CD8-positive, alpha-beta memory T cell (primary cell): ENCODE data around the gene CHRM5. TPM values are rescaled to one million over a fixed set of nuclear protein-coding genes. Genes with fewer than 3 reads are reported as not detected.
"Not testable (repeated sequence)": the region's sequence is repeated elsewhere in the genome, so short reads cannot be mapped to it uniquely, and the experiment has no call there.

Experiments
- CTCF ChIA-PET: fragments of 350-600 bp; sonication (Branson Sonifier 250); formaldehyde crosslinking; loops from one replicate; lab custom pipeline; 2021; ENCODE audit warnings: antibody characterized with exemption; lab: Charles Lee
- POLR2A ChIA-PET: fragments of 350-600 bp; sonication (Branson Sonifier 250); formaldehyde crosslinking; loops from one replicate; lab custom pipeline; 2021; ENCODE audit warnings: antibody characterized with exemption; lab: Charles Lee
- DNase-seq, 5 donors: peaks; one replicate each; pipeline versions ENCODE4 v3.0.0 to v3.0.0-alpha.2; 2020 to 2022; ENCODE audit warnings: mixed read lengths in 1 of 5
- H3K27ac ChIP-seq: one replicate; pipeline ENCODE4 v1.7.0; 2013; ENCODE audit warnings: low read depth, mild to moderate bottlenecking, low read length, moderate library complexity
- H3K27me3 ChIP-seq: 2 replicates; pipeline ENCODE4 v1.7.0; 2013; ENCODE audit warnings: low read length, mild to moderate bottlenecking; ENCODE audit not compliant: insufficient read depth, poor library complexity, severe bottlenecking
- H3K36me3 ChIP-seq: 2 replicates; pipeline ENCODE4 v1.7.0; 2013; ENCODE audit warnings: mild to moderate bottlenecking, low read length, moderate library complexity; ENCODE audit not compliant: insufficient read depth
- H3K4me1 ChIP-seq: 2 replicates; pipeline ENCODE4 v1.7.0; 2013; ENCODE audit warnings: mild to moderate bottlenecking, low read length, moderate library complexity; ENCODE audit not compliant: insufficient read depth
- H3K4me3 ChIP-seq: 2 replicates; pipeline ENCODE4 v1.7.0; 2013; ENCODE audit warnings: mild to moderate bottlenecking, low read length
- H3K9me3 ChIP-seq: 2 replicates; pipeline ENCODE4 v1.7.0; 2013; ENCODE audit warnings: mild to moderate bottlenecking, low read length
- H3K27ac Mint-ChIP-seq, 8 donors: one replicate each; pipeline ENCODE4 v1.8.0; 2020 to 2021; ENCODE audit warnings: mixed read lengths in 8 of 8, mild to moderate bottlenecking in 6 of 8, inconsistent platforms in 3 of 8, moderate library complexity in 3 of 8
- H3K27me3 Mint-ChIP-seq, 2 donors: one replicate each; pipeline ENCODE4 v1.8.0; 2020 to 2021; ENCODE audit warnings: mixed read lengths in 2 of 2, mild to moderate bottlenecking in 1 of 2, moderate library complexity in 1 of 2
- H3K36me3 Mint-ChIP-seq, 3 donors: one replicate each; pipeline ENCODE4 v1.8.0; 2020 to 2021; ENCODE audit warnings: mixed read lengths in 3 of 3, inconsistent platforms in 1 of 3, mild to moderate bottlenecking in 1 of 3
- H3K4me1 Mint-ChIP-seq, 3 donors: one replicate each; pipeline ENCODE4 v1.8.0; 2020 to 2021; ENCODE audit warnings: mixed read lengths in 3 of 3, inconsistent platforms in 1 of 3, mild to moderate bottlenecking in 1 of 3
- H3K4me3 Mint-ChIP-seq, 7 donors: one replicate each; pipeline ENCODE4 v1.8.0; 2020 to 2021; ENCODE audit warnings: mixed read lengths in 7 of 7, mild to moderate bottlenecking in 6 of 7, moderate library complexity in 4 of 7, inconsistent platforms in 2 of 7
- H3K9me3 Mint-ChIP-seq, 5 donors: one replicate each; pipeline ENCODE4 v1.8.0; 2020 to 2022; ENCODE audit warnings: mixed read lengths in 5 of 5, mild to moderate bottlenecking in 3 of 5, moderate library complexity in 2 of 5, inconsistent platforms in 1 of 5
- polyA plus RNA-seq: library from polyadenylated mRNA; unstranded; fragments of 300-500 nt; fragmentation: Illumina TruSeq; gene quantifications from one replicate; pipeline ENCODE4 v1.2.3, GENCODE V29; 2021
- total RNA-seq, 2 experiments: library from RNA; stranded (reverse); gene quantifications; one replicate each; pipeline ENCODE4 v1.2.3, GENCODE V29; 2021

Gene CHRM5
- total and polyA plus RNA-seq, 3 experiments from 2014 or later = not detected

DNA sequence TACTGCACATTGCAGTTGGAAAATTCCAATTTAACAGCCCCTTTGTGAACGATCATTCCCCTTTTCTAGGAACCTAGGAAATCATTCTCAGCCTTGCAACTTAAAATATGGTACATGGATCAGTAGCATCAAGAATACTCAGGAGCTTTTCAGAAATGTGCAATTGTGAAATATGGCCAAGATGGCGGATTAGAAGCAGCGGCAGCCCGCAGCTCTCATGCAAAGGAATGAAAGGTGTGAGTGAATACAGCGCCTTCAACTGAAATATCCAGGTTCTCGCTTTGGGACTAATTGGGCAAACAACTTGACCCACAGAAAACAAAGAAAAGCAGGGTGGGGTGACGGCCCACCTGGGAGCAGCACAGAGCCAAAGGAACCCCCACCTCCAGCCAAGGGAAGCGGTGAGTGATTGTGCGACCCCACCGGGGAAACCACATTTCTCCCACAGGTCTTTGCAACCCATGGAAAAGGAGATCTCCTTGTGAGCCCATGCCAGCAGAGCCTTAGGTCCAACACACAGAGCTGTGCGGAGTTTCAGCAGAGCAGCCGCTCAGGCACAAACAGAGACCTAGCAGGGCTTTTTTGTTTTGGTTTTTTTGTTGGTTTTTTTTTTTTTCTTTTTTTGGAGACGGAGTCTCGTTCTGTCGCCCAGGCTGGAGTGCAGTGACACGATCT is 78.3 kb downstream of the CHRM5 start:
- Mint-ChIP-seq H3K27me3 (peaks cover 4 to 11% of the 10 kb centered on the region in 2 donors), H3K4me3 (no peak overlapping the region), H3K4me1 (no peaks in the 10 kb centered on the region), H3K9me3 (peaks cover 18 to 26% (median 25%) of the 10 kb centered on the region in 5 donors), H3K27ac (no peak overlapping the region), H3K36me3 (peaks cover 13 to 27% (median 14%) of the 10 kb centered on the region in 3 donors)
- H3K9me3 ChIP-seq = no peaks in the 10 kb centered on the region
- ChIA-PET POLR2A (no interaction called here), CTCF (no interaction called here)
- H3K4me1 ChIP-seq = no peaks in the 10 kb centered on the region
- DNase-seq = no peak
- no peaks in the 10 kb centered on the region for H3K27me3 ChIP-seq
- no peak overlapping the region for H3K27ac ChIP-seq
- no peak overlapping the region for H3K4me3 ChIP-seq
- no peaks in the 10 kb centered on the region for H3K36me3 ChIP-seq

DNA sequence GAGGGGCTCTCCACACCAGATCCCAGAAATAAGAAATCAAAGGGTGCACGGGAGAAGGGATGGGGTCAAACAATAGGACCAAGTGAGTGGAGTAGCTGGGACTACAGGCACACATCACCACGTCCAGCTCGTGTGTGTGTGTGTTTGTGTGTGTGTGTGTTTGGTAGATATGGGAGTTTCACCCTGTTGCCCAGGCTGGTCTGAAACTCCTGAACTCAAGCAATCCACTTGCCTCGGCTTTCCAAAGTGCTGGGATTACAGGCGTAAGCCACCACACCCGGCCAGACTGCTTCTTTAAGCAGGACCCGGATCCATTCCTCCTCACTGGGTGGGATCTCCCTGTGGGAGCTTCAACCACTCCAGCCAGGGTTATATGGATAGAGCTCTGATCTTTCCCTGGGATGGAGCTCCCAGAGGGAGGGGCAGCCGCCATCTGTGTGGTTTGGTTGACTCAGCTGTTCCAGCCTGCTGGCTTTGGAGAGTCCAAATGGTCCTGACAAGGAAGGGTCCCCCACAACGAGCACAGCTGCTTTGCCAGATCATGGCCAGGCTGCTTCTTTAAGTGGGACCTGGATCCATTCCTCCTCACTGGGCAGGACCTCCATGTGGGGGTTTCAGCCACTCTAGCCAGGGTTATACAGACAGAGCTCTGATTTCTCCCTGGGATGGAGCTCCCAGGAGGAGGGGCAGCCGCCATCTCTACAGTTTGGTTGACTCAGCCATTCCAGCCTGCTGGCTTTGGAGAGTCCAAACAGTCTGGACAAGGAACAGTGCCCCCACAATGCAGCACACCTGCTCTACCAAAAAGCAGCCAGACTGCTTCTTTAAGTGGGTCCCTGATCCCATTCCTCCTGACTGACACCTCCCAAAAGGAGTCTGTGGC is 79.8 kb downstream of the CHRM5 start:
- no peak overlapping the region for H3K4me3 Mint-ChIP-seq
- H3K4me1 Mint-ChIP-seq = no peaks in the 10 kb centered on the region
- no peaks in the 10 kb centered on the region for H3K9me3 ChIP-seq
- no peaks in the 10 kb centered on the region for H3K27me3 ChIP-seq
- H3K4me3 ChIP-seq = no peak overlapping the region
- CTCF ChIA-PET = interaction anchor here (1.1 kb wide), 1 partner anchor 13 kb away, joined by 3 read pairs; no protein-coding TSS in a partner anchor
- POLR2A ChIA-PET = no interaction called here
- H3K4me1 ChIP-seq = no peaks in the 10 kb centered on the region
- no peak overlapping the region for H3K27ac ChIP-seq
- no peaks in the 10 kb centered on the region for H3K36me3 ChIP-seq
- peaks cover 4 to 12% of the 10 kb centered on the region in 2 donors for H3K27me3 Mint-ChIP-seq
- peaks cover 14 to 35% (median 14%) of the 10 kb centered on the region in 3 donors for H3K36me3 Mint-ChIP-seq
- no peak overlapping the region for H3K27ac Mint-ChIP-seq
- DNase-seq = no peak
- H3K9me3 Mint-ChIP-seq = peaks cover 20 to 33% (median 29%) of the 10 kb centered on the region in 5 donors

DNA sequence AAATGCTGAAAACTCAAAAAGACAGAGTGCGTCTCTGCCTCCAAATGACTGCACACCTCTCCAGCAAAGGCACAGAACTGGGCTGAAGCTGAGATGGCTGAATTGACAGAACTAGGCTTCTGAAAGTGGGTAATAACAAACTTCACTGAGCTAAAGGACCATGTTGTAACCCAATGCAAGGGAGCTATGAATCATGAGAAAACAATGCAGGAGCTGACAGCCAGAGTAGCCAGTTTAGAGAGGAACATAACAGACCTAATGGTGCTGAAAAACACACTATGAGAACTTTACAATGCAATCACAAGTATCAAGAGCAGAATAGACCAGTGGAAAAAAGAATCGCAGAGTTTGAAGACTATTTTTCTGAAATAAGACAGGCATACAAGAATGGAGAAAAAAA is 80.8 kb downstream of the CHRM5 start:
- H3K36me3 ChIP-seq = no peaks in the 10 kb centered on the region
- H3K4me1 ChIP-seq = no peaks in the 10 kb centered on the region
- no peak for DNase-seq
- CTCF ChIA-PET = interaction anchor here (1.1 kb wide), 1 partner anchor 12 kb away, joined by 3 read pairs; no protein-coding TSS in a partner anchor
- no peak overlapping the region for H3K27ac ChIP-seq
- H3K4me3 ChIP-seq = no peak overlapping the region
- no peaks in the 10 kb centered on the region for H3K9me3 ChIP-seq
- Mint-ChIP-seq H3K4me3 (no peak overlapping the region), H3K27me3 (peaks cover 4 to 12% of the 10 kb centered on the region in 2 donors), H3K9me3 (peaks cover 20 to 33% (median 29%) of the 10 kb centered on the region in 5 donors), H3K27ac (no peak overlapping the region), H3K36me3 (peaks cover 14 to 35% (median 14%) of the 10 kb centered on the region in 3 donors), H3K4me1 (no peaks in the 10 kb centered on the region)
- no peaks in the 10 kb centered on the region for H3K27me3 ChIP-seq
- POLR2A ChIA-PET = no interaction called here

DNA sequence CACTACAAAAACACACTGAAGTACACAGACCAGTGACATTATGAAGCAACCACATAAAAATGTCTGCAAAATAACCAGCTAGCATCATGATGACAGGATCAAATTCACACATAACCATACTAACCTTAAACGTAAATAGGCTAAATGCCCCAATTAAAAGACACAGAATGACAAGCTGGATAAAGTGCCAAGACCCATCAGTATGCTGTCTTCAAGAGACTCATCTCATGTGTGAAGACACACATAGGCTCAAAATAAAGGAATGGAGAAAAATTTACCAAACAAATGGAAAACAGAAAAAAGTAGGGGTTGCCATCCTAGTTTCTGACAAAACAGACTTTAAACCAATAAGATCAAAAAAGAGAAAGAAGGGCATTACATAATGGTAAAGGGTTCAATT is 82.1 kb downstream of the CHRM5 start:
- H3K36me3 Mint-ChIP-seq = peaks cover 14 to 35% (median 14%) of the 10 kb centered on the region in 3 donors
- DNase-seq, H3K4me1 ChIP-seq, H3K27ac Mint-ChIP-seq, H3K9me3 ChIP-seq, H3K4me3 Mint-ChIP-seq, H3K4me1 Mint-ChIP-seq, H3K4me3 ChIP-seq, POLR2A ChIA-PET, H3K27ac ChIP-seq, H3K36me3 ChIP-seq, H3K27me3 ChIP-seq: not testable (repeated sequence)
- H3K27me3 Mint-ChIP-seq = peaks cover 4 to 12% of the 10 kb centered on the region in 2 donors
- peaks cover 20 to 33% (median 29%) of the 10 kb centered on the region in 5 donors for H3K9me3 Mint-ChIP-seq
- CTCF ChIA-PET = interaction anchor here (1.3 to 1.5 kb wide), 2 partner anchors 12 to 159 kb away, joined by 4 read pairs; partner anchors contain the start of gene KATNBL1

DNA sequence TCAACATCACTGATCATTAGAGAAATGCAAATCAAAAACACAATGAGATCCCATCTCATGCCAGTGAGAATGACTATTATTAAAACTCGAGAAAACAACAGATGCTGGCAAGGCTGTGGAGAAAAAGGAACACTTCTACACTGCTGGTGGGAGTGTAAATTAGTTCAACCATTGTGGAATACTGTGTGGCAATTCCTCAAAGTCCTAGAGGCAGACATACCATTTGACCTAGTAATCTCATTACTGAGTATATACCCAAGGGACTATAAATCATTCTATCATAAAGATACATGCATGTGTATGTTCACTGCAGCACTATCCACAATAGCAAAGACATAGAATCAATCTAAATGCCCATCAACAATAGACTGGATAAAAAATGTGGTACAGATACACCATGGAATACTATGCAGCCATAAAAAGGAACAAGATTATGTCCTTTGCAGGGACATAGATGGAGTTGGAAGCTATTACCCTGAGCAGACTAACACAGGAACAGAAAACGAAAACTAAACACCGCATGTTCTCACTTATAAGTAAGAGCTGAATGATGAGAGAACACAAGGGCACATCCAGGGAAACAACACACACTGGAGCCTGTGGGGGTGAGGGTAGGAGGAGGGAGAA is 85.9 kb downstream of the CHRM5 start:
- no peak for DNase-seq
- Histone ChIP-seq H3K27me3 (no peaks in the 10 kb centered on the region), H3K36me3 (no peaks in the 10 kb centered on the region), H3K9me3 (no peaks in the 10 kb centered on the region), H3K4me3 (no peak overlapping the region), H3K27ac (no peak overlapping the region), H3K4me1 (no peaks in the 10 kb centered on the region)
- peak overlapping the region in 1 of 8 donors; percentile 27 for H3K27ac Mint-ChIP-seq
- POLR2A ChIA-PET = no interaction called here
- CTCF ChIA-PET = no interaction called here
- no peaks in the 10 kb centered on the region for H3K4me1 Mint-ChIP-seq
- H3K36me3 Mint-ChIP-seq = peaks cover 13 to 30% (median 14%) of the 10 kb centered on the region in 3 donors
- no peak overlapping the region for H3K4me3 Mint-ChIP-seq
- peaks cover 20 to 30% (median 26%) of the 10 kb centered on the region in 5 donors for H3K9me3 Mint-ChIP-seq
- H3K27me3 Mint-ChIP-seq = peaks cover 4 to 12% of the 10 kb centered on the region in 2 donors

DNA sequence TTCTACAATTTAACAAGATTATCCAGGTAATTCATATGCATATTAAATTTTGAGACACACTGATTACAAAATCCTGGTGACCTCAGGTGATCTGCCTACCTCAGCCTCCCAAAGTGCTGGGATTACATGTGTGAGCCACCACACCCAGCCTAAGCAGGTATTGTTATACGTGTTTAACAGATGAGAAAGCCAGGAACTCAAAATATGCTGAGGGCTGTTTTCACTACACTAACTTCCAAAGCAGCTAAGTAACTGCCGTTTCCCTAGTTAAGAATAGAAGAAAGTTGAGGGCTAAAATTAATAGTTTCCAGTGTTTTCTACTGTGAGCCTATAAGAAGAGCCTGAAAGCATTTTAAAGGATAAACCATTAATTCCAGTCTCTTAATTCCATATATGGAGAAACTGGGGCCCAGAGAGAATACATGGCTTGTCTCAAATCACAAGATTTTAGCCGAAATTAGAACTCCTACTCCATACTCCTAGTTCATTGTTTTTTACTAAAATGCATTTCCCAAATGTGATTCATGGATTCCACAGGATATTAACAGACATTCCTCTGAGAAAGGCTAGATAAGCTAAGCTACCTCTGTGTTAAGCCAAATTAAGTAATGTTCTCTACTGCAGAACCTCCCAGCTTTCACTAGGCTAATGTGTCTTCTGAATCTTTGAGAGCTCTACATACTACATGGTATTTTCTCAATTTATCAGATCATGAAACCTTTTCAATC is 87.7 kb downstream of the CHRM5 start:
- CTCF ChIA-PET = no interaction called here
- Histone ChIP-seq H3K4me3 (no peak overlapping the region), H3K27ac (no peak overlapping the region), H3K36me3 (no peaks in the 10 kb centered on the region), H3K27me3 (no peaks in the 10 kb centered on the region), H3K4me1 (no peaks in the 10 kb centered on the region), H3K9me3 (no peaks in the 10 kb centered on the region)
- POLR2A ChIA-PET = no interaction called here
- peaks cover 3 to 15% (median 3%) of the 10 kb centered on the region in 3 donors for H3K36me3 Mint-ChIP-seq
- H3K27me3 Mint-ChIP-seq = peaks cover 3 to 6% of the 10 kb centered on the region in 2 donors
- no peak overlapping the region for H3K4me3 Mint-ChIP-seq
- no peaks in the 10 kb centered on the region for H3K4me1 Mint-ChIP-seq
- DNase-seq = no peak
- H3K27ac Mint-ChIP-seq = peak overlapping the region in 1 of 8 donors; percentile 4
- H3K9me3 Mint-ChIP-seq = peaks cover 8 to 13% (median 8%) of the 10 kb centered on the region in 5 donors

DNA sequence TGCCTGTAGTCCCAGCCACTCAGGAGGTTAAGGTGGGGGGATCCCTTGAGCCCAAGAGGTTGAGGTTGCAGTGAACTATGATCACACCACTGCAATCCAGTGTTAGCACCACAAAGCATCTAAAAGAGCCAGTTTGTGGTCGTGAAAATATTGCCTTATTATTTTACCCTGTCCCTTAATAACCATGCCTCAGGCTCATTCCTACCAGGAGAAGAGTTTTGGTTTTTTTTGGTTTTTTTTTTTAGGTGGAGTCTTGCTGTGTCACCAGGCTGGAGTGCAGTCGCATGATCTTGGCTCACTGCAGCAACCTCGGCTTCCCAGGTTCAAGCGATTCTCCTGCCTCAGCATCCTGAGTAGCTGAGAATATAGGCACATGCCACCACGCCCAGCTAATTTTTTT is 88.6 kb downstream of the CHRM5 start:
- H3K27ac Mint-ChIP-seq = no peak overlapping the region
- H3K27me3 ChIP-seq = no peaks in the 10 kb centered on the region
- no peaks in the 10 kb centered on the region for H3K4me1 ChIP-seq
- no peak overlapping the region for H3K27ac ChIP-seq
- no peaks in the 10 kb centered on the region for H3K9me3 ChIP-seq
- H3K36me3 ChIP-seq = no peaks in the 10 kb centered on the region
- no peak overlapping the region for H3K4me3 Mint-ChIP-seq
- H3K36me3 Mint-ChIP-seq = peaks cover 0 to 6% (median 0%) of the 10 kb centered on the region in 3 donors
- peaks cover 0 to 5% (median 1%) of the 10 kb centered on the region in 5 donors for H3K9me3 Mint-ChIP-seq
- no peak for DNase-seq
- peaks cover 1 to 3% (median 2%) of the 10 kb centered on the region in 3 donors for H3K4me1 Mint-ChIP-seq
- ChIA-PET POLR2A (interaction anchor here (0.6 kb wide), 1 partner anchor 173 kb away, joined by 3 read pairs; no protein-coding TSS in a partner anchor), CTCF (interaction anchor here (8.5 kb wide), 1 partner anchor 152 kb away, joined by 75 read pairs; the partner anchor contains the start of gene KATNBL1)
- H3K27me3 Mint-ChIP-seq = peaks cover 0 to 2% of the 10 kb centered on the region in 2 donors
- H3K4me3 ChIP-seq = no peak overlapping the region
